Testis (tissue), 2 donors: Measurements from ENCODE around the gene PCBD2.
"Not testable (repeated sequence)": the region's sequence is repeated elsewhere in the genome, so short reads cannot be mapped to it uniquely, and the experiment has no call there.

Source experiments
- POLR2A ChIP-seq: fragments of 450-650 bp; IDR thresholded peaks from one replicate; pipeline ENCODE4 v1.6.1; 2017; ENCODE audit warnings: antibody characterized with exemption, mild to moderate bottlenecking, moderate library complexity
- TF ChIP-seq, protein P1 (sequence below), 3 experiments: fragments of 450-650 bp in 2 of 3; fragments of 200-600 bp in 1 of 3; sonication (generic) in 1 of 3; IDR thresholded peaks; one replicate each; pipeline ENCODE4 v1.5.1; 2016 to 2019; ENCODE audit warnings: antibody characterized with exemption in 3 of 3, mild to moderate bottlenecking in 2 of 3, moderate library complexity in 1 of 3

- TF ChIP-seq, protein P1, sequence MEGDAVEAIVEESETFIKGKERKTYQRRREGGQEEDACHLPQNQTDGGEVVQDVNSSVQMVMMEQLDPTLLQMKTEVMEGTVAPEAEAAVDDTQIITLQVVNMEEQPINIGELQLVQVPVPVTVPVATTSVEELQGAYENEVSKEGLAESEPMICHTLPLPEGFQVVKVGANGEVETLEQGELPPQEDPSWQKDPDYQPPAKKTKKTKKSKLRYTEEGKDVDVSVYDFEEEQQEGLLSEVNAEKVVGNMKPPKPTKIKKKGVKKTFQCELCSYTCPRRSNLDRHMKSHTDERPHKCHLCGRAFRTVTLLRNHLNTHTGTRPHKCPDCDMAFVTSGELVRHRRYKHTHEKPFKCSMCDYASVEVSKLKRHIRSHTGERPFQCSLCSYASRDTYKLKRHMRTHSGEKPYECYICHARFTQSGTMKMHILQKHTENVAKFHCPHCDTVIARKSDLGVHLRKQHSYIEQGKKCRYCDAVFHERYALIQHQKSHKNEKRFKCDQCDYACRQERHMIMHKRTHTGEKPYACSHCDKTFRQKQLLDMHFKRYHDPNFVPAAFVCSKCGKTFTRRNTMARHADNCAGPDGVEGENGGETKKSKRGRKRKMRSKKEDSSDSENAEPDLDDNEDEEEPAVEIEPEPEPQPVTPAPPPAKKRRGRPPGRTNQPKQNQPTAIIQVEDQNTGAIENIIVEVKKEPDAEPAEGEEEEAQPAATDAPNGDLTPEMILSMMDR (IDR thresholded peaks at IDR 0.05) = not testable (repeated sequence)
- TF ChIP-seq POLR2A = not testable (repeated sequence)
These were observed 93.1 kb downstream of the PCBD2 start for GRCh38 chr5:134998068-134998467.
